Pancreas (tissue), 10 donors: ENCODE measurements around the gene GFM1. TPM values are rescaled to one million over a fixed set of nuclear protein-coding genes. Genes with fewer than 3 reads are reported as not detected.

Source experiments
- ATAC-seq, 4 donors: fragments of 200-7000 bp; cut with Tn5 transposase; one replicate each; pipeline versions ENCODE4 v1.8.0 to v1.9.1; 2020; ENCODE audit warnings: mild to moderate bottlenecking in 4 of 4, moderate library complexity in 4 of 4
- DNase-seq, 6 donors: peaks; one replicate each; pipeline ENCODE4 v3.0.0-alpha.2; 2020
- FAIRE-seq: peaks from 2 replicates; lab custom pipeline; 2012; peaks lifted over from hg19 to GRCh38; lab: Jason Lieb, UNC
- H3K27ac ChIP-seq, 4 donors: fragments of 200-600 bp; sonication (generic); 1 replicate in 3 of 4; 2 replicates in 1 of 4; pipeline versions ENCODE4 v1.5.0 to v1.8.0; 2020
- H3K27me3 ChIP-seq, 4 donors: fragments of 200-600 bp; one replicate each; pipeline ENCODE4 v1.8.0; 2021
- H3K36me3 ChIP-seq, 3 donors: fragments of 200-600 bp; sonication (generic) in 1 of 3; one replicate each; pipeline versions ENCODE4 v1.5.0 to v1.8.0; 2020 to 2021
- H3K4me1 ChIP-seq, 3 donors: fragments of 200-600 bp; one replicate each; pipeline ENCODE4 v1.8.0; 2021
- H3K4me3 ChIP-seq, 4 donors: fragments of 200-600 bp; sonication (generic) in 2 of 4; one replicate each; pipeline versions ENCODE4 v1.5.0 to v1.8.0; 2020 to 2021
- H3K9me3 ChIP-seq, 4 donors: fragments of 200-600 bp; one replicate each; pipeline ENCODE4 v1.8.0; 2021
- CTCF ChIP-seq, 4 donors: fragments of 200-600 bp; sonication (generic) in 3 of 4; IDR thresholded peaks; one replicate each; pipeline versions ENCODE4 v1.5.0 to v1.8.0; 2021; ENCODE audit warnings: antibody characterized with exemption in 4 of 4
- WGBS, 2 donors: extraction: QIAGEN DNeasy Blood & Tissue Kit; methylation state at CpG; one replicate each; pipeline ENCODE4 v1.1.7; 2013; 5-methylcytosine and 5-hydroxymethylcytosine counted together
- intact Hi-C, 3 donors: fragments of 100-400 bp; cut with DNase I; formaldehyde crosslinking; loops; one replicate each; pipeline versions ENCODE4 v1.11.1 to v1.14.2; 2022
- polyA plus RNA-seq, 2 donors: library from polyadenylated mRNA; stranded (reverse); fragments of 200-250 nt; gene quantifications; one replicate each; pipeline ENCODE4 v1.2.3, GENCODE V29; 2013
- total RNA-seq, 6 donors: library from RNA; stranded (reverse); fragmentation: NEBNext Ultra II Directional in 4 of 6; extraction: Animal tissue kit (Norgen Biotek cat#: 25700) in 4 of 6; gene quantifications; one replicate each; pipeline versions ENCODE4 v1.2.1 to v1.2.4, GENCODE V29; 2021 to 2023
- donor health status: healthy with polysubstance abuse.
- donor health status: DM: no; HTN: no; CAD: no; lungs with moderate emphysema.
- donor health status: DM: no; HTN: no; CAD: no.
- donor health status: control.
- donor health status: control.
- donor health status: Bipolar disorder and iron deficiency.
- donor health status: DM: yes; HTN: yes; CAD: no.
- donor health status: DM: no; HTN: no; CAD: no.
- donor health status: DM: no; HTN: no; CAD: no.
- donor health status: DM: yes; HTN: yes; CAD: no.

Gene GFM1
- total and polyA plus RNA-seq, 8 donors: 5.7 to 24.0 (median 17.2) TPM

DNA sequence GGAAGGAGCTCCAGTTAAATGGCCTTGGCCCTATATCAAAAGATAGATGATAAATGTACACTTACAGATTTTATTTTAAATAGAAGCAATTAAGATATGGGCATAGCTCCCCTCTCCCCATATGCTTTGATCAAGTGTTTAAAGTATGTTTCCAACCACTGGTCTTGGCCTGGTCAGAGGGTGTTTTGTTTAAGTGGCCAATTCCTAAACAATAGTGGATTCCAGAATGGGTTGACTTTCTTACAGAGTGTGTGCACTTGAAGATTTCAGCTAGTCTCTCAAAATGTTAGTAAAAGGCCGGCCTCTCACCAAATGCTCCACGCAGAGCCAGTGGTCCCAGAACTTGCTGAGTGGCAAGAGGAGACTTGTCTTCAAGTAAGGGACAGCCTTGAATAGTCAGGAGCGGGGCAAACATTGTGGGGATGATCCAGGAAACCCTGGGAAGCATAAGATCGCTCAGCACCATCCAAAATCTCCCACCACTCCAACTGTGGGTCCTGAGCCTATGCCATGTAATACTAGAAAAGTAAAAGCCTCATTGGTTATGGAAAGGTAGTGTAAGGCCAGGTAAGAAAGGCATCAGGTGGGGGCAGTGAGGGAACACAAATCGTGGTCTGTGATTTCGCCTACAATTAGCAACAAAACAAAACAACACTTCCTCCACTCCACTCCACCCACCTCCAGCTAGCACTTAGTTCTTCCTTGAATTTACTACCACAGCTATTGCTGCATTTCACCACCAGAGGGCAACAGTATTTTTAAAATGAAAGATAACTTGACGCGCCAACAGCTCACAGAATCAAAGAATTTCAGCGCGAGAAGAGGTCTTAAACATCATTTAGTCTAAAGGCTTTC, 83.1 kb downstream of the GFM1 start:
- peak in 3 of 6 donors; percentile 35 to 56 (median 43) for DNase-seq
- TF ChIP-seq CTCF (IDR thresholded peaks at IDR 0.05): peak; percentile 49 to 85 (median 74)
- H3K4me1 ChIP-seq: peaks cover 0 to 6% (median 3%) of the 10 kb centered on the region in 3 donors
- no peaks in the 10 kb centered on the region for H3K36me3 ChIP-seq
- no peak overlapping the region for H3K27ac ChIP-seq
- peak; percentile 80 for FAIRE-seq
- peak overlapping the region in 1 of 4 donors; percentile 17 for H3K4me3 ChIP-seq
- WGBS, 2 donors: 27 to 28% methylated on average over 10 of the region's 10 CpGs
- no peaks in the 10 kb centered on the region for H3K9me3 ChIP-seq
- peak; percentile 50 to 77 (median 56) for ATAC-seq
- intact Hi-C loops: loop anchor here in 1 of 3 donors (5.0 kb wide), 1 partner anchor 65 kb away; no protein-coding TSS in a partner anchor
- H3K27me3 ChIP-seq: no peaks in the 10 kb centered on the region

DNA sequence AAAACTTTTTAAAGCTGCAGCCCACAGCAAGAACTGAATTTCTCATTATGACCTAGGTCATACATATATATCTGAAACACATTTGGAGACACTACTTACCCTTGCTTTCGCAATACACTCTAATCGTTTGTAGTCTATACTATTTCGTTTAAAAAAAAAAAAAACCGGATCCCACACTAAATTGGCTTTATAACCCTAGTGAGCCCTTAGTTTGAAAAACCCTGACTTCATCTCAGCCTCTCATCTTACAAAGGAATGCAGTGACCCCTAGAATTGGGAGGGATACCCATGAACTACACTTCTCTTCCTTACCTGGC, 83.7 kb downstream of the GFM1 start:
- Histone ChIP-seq H3K27me3 (no peaks in the 10 kb centered on the region), H3K36me3 (no peaks in the 10 kb centered on the region), H3K9me3 (no peaks in the 10 kb centered on the region), H3K4me3 (peak overlapping the region in 1 of 4 donors; percentile 17), H3K4me1 (peaks cover 0 to 6% (median 3%) of the 10 kb centered on the region in 3 donors), H3K27ac (no peak overlapping the region)
- intact Hi-C loops: loop anchor here in 1 of 3 donors (5.0 kb wide), 1 partner anchor 64 kb away; no protein-coding TSS in a partner anchor
- no peak for DNase-seq
- FAIRE-seq: no peak
- no peak for TF ChIP-seq CTCF (IDR thresholded peaks at IDR 0.05)
- 37 to 41% methylated on average over 4 of the region's 4 CpGs for WGBS, 2 donors
- no peak for ATAC-seq

- Histone ChIP-seq H3K27me3 (no peaks in the 10 kb centered on the region), H3K4me3 (no peak overlapping the region), H3K36me3 (no peaks in the 10 kb centered on the region), H3K9me3 (no peaks in the 10 kb centered on the region), H3K4me1 (peaks cover 0 to 6% (median 3%) of the 10 kb centered on the region in 3 donors), H3K27ac (no peak overlapping the region)
- ATAC-seq (no peak), FAIRE-seq (no peak), DNase-seq (no peak)
- intact Hi-C loops: loop anchor here in 1 of 3 donors (5.0 kb wide), 1 partner anchor 63 kb away; no protein-coding TSS in a partner anchor
- no peak for TF ChIP-seq CTCF (IDR thresholded peaks at IDR 0.05)
Measured at GRCh38 chr3:158728851-158729250, 84.5 kb downstream of the GFM1 start.

DNA sequence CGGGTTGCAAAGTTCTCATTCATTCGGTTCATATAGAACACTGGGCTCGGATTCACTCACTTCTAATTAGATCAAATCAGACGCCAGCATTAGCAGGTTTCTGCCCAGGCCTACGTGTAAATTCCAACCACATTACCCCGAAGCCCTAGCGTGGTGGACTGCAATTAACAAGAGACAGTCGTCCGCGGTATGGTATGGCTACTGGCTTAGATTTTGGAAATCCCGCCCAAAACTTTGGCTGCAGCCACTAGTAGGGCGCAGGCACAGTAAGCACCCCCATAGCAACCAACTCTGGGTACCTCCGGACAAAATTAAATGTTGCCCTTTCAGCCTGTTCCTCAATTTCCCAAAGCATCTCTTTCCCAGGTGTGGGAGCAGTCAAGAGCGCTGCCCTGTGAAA, 87.2 kb downstream of the GFM1 start:
- 64 to 67% methylated on average over 14 of the region's 14 CpGs for WGBS, 2 donors
- Histone ChIP-seq H3K27ac (peak overlapping the region in 3 of 4 donors; percentile 16 to 50 (median 35)), H3K4me3 (peak overlapping the region; percentile 45 to 63 (median 54)), H3K9me3 (no peaks in the 10 kb centered on the region), H3K36me3 (no peaks in the 10 kb centered on the region), H3K27me3 (no peaks in the 10 kb centered on the region), H3K4me1 (peaks cover 0 to 6% (median 3%) of the 10 kb centered on the region in 3 donors)
- ATAC-seq: no peak
- FAIRE-seq: no peak
- TF ChIP-seq CTCF (IDR thresholded peaks at IDR 0.05): no peak
- DNase-seq: no peak
- intact Hi-C loops: loop anchor here in 1 of 3 donors (10.0 kb wide), 1 partner anchor 53 kb away; no protein-coding TSS in a partner anchor
